RWPE2 (cell line): ENCODE measurements around the gene CCDC171.

Experiments used
- ATAC-seq: fragments of 200-7000 bp; cut with Tn5 transposase; 3 replicates; pipeline ENCODE4 v1.9.1; 2021; ENCODE audit warnings: low read depth
- DNase-seq: peaks from one replicate; pipeline ENCODE4 v3.0.0-alpha.2; 2020; ENCODE audit warnings: low spot score
- H3K27ac ChIP-seq: fragments of 450-650 bp; 2 replicates; pipeline ENCODE4 v1.5.1; 2017; ENCODE audit warnings: mild to moderate bottlenecking; ENCODE audit not compliant: poor library complexity, severe bottlenecking
- H3K27me3 ChIP-seq: fragments of 250-450 bp; sonication (Bioruptor Pico); 2 replicates; pipeline ENCODE4 v1.5.1; 2021; ENCODE audit warnings: mild to moderate bottlenecking, moderate library complexity; ENCODE audit not compliant: insufficient read depth, poor library complexity, severe bottlenecking
- H3K36me3 ChIP-seq: fragments of 250-450 bp; sonication (Bioruptor Pico); 2 replicates; pipeline ENCODE4 v1.5.1; 2020; ENCODE audit warnings: low read depth, mild to moderate bottlenecking, moderate library complexity
- H3K4me1 ChIP-seq: fragments of 250-450 bp; sonication (Bioruptor Pico); 2 replicates; pipeline ENCODE4 v1.5.1; 2021; ENCODE audit warnings: mild to moderate bottlenecking, moderate library complexity; ENCODE audit not compliant: insufficient read depth, poor library complexity, severe bottlenecking
- H3K4me3 ChIP-seq: fragments of 250-450 bp; sonication (Bioruptor Pico); 2 replicates; pipeline ENCODE4 v1.5.1; 2021; ENCODE audit warnings: mild to moderate bottlenecking, moderate library complexity; ENCODE audit not compliant: severe bottlenecking
- H3K9me3 ChIP-seq: fragments of 250-450 bp; sonication (Bioruptor Pico); 2 replicates; pipeline ENCODE4 v1.5.1; 2021; ENCODE audit warnings: mild to moderate bottlenecking, moderate library complexity; ENCODE audit not compliant: severe bottlenecking
- TF ChIP-seq, protein P1 (sequence below): fragments of 450-650 bp; IDR thresholded peaks from one replicate; pipeline ENCODE4 v1.5.1; 2017; ENCODE audit warnings: mild to moderate bottlenecking, moderate library complexity; ENCODE audit not compliant: poor library complexity, severe bottlenecking

Gene CCDC171

DNA sequence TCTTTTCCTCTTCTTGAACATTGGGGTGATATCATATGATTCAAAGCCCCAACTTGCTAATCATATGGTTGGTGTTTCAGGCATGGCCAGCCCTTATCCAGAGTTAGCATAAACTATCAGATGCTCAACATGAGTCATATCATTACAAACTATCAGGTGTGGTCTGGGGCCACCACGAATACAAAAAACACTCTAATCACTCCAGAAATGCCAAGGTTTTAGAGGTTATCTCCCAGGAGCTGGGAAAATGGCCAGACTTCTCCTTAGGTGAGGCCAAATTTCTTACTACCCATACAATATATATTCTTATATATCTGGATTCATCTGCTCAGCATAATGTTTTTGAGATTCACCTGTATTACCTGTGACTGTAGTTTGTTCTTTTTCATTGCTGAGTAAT is 210.5 kb downstream of the CCDC171 start:
- Histone ChIP-seq H3K27ac (no peak overlapping the region), H3K27me3 (no peaks in the 10 kb centered on the region), H3K4me3 (no peak overlapping the region), H3K9me3 (no peaks in the 10 kb centered on the region), H3K36me3 (no peaks in the 10 kb centered on the region), H3K4me1 (no peaks in the 10 kb centered on the region)
- ATAC-seq (no peak), DNase-seq (no peak)
- TF ChIP-seq, protein P1, sequence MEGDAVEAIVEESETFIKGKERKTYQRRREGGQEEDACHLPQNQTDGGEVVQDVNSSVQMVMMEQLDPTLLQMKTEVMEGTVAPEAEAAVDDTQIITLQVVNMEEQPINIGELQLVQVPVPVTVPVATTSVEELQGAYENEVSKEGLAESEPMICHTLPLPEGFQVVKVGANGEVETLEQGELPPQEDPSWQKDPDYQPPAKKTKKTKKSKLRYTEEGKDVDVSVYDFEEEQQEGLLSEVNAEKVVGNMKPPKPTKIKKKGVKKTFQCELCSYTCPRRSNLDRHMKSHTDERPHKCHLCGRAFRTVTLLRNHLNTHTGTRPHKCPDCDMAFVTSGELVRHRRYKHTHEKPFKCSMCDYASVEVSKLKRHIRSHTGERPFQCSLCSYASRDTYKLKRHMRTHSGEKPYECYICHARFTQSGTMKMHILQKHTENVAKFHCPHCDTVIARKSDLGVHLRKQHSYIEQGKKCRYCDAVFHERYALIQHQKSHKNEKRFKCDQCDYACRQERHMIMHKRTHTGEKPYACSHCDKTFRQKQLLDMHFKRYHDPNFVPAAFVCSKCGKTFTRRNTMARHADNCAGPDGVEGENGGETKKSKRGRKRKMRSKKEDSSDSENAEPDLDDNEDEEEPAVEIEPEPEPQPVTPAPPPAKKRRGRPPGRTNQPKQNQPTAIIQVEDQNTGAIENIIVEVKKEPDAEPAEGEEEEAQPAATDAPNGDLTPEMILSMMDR = no peak

DNA sequence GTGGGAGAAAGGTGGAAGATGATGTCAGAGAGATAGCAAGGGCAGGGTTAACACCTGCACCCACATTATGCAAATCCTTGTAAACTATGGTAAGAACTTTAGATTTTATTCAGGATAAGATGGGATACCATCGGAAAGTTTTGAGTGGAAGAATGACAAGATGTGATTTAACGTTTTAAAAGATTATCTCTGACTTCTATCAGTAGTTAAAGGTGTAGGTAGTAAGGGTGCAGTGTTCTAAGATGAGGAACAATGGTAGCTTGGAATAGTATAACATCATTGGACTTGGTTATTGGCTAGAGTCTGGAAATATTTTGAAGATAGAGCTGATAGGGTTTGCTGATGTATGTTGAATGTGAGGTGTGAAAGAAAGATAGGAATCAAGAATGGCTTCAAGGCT is 211.3 kb downstream of the CCDC171 start:
- H3K9me3 ChIP-seq = no peaks in the 10 kb centered on the region
- no peaks in the 10 kb centered on the region for H3K27me3 ChIP-seq
- no peak for ATAC-seq
- no peak overlapping the region for H3K27ac ChIP-seq
- DNase-seq = no peak
- no peaks in the 10 kb centered on the region for H3K36me3 ChIP-seq
- TF ChIP-seq, protein P1 = no peak
- no peaks in the 10 kb centered on the region for H3K4me1 ChIP-seq
- no peak overlapping the region for H3K4me3 ChIP-seq

DNA sequence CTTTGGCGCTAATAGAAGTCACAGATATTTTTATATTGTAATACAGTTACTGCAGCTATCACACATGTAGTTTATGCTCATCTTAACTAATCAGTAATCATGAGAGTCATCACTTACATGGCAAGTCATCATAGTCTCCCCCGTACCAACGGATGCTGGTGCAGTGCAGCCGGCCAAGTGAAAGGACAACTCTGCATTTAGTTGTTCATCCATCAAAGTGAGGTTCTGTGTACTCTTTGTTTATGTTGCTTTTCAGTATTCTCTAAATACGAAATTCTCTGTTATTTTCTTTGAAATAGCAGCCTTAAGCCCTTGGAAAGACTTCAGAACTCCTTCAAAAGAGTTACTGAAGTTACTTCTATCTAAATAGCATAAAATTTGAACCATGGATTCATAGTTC is 216.7 kb downstream of the CCDC171 start:
- Histone ChIP-seq H3K9me3 (no peaks in the 10 kb centered on the region), H3K27me3 (no peaks in the 10 kb centered on the region), H3K4me1 (no peaks in the 10 kb centered on the region), H3K27ac (no peak overlapping the region), H3K36me3 (no peaks in the 10 kb centered on the region), H3K4me3 (no peak overlapping the region)
- TF ChIP-seq, protein P1 = no peak
- ATAC-seq (no peak), DNase-seq (no peak)

DNA sequence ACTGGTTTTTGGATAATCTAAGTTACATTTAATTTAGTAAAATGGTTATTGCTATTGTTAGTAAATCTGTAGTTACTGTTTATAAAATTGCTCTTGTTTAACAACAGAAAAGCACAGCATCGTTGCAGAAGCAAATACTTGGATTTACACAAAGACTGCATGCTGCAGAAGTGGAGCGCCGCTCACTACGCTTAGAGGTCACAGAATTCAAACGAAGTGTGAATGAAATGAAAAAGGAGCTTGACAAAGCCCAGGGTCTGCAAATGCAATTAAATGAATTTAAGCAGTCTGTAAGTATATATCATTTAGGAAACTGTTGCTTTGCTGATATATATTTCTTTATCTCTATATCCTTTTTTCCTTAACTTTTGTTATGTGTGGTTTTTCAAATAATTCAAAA is 226.0 kb downstream of the CCDC171 start:
- Histone ChIP-seq H3K9me3 (no peaks in the 10 kb centered on the region), H3K27ac (no peak overlapping the region), H3K36me3 (no peaks in the 10 kb centered on the region), H3K4me1 (no peaks in the 10 kb centered on the region), H3K27me3 (no peaks in the 10 kb centered on the region), H3K4me3 (no peak overlapping the region)
- TF ChIP-seq, protein P1 = no peak
- ATAC-seq (no peak), DNase-seq (no peak)

DNA sequence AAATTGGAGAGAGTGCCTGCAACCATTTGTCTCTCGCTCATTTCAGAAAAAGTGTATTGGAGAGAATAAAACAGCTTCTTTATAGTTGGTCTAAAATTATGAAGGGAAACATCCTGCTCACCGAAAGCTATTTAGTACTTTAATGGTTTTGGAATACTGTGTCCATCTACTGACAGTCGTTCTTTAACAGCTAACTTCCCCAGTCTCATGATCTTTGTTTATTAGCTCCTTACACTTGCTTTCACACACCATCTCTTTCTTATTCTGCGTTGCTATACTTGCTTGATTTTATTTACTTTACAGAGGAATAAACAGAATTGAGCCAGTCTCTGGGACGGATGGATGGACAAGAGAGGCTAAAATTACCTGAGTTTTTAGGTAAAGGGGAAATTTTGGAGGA is 229.3 kb downstream of the CCDC171 start:
- Histone ChIP-seq H3K27ac (no peak overlapping the region), H3K4me3 (no peak overlapping the region), H3K9me3 (no peaks in the 10 kb centered on the region), H3K4me1 (no peaks in the 10 kb centered on the region), H3K36me3 (no peaks in the 10 kb centered on the region), H3K27me3 (no peaks in the 10 kb centered on the region)
- TF ChIP-seq, protein P1 = no peak
- DNase-seq (no peak), ATAC-seq (no peak)
